Colonic mucosa (tissue), 4 donors: ENCODE results near the gene UNC5C. TPM values are rescaled to one million over a fixed set of nuclear protein-coding genes. Genes with fewer than 3 reads are reported as not detected.

Source experiments
- DNase-seq: peaks from one replicate; pipeline ENCODE4 v3.0.0-alpha.2; 2020
- H3K27ac ChIP-seq: fragments of 200-600 bp; one replicate; pipeline ENCODE4 v1.8.0; 2021
- H3K27me3 ChIP-seq: fragments of 200-600 bp; one replicate; pipeline ENCODE4 v1.8.0; 2021
- H3K36me3 ChIP-seq: fragments of 200-600 bp; one replicate; pipeline ENCODE4 v1.8.0; 2021
- H3K4me1 ChIP-seq: fragments of 200-600 bp; one replicate; pipeline ENCODE4 v1.8.0; 2021; ENCODE audit warnings: mild to moderate bottlenecking
- H3K4me3 ChIP-seq: fragments of 200-600 bp; one replicate; pipeline ENCODE4 v1.8.0; 2021
- H3K9ac ChIP-seq, 2 donors: one replicate each; pipeline ENCODE4 v1.7.0; 2013; ENCODE audit warnings: control low read depth in 2 of 2, low read depth in 2 of 2, low read length in 2 of 2
- H3K9me3 ChIP-seq: fragments of 200-600 bp; one replicate; pipeline ENCODE4 v1.8.0; 2021
- CTCF ChIP-seq: fragments of 200-600 bp; IDR thresholded peaks from one replicate; pipeline ENCODE4 v1.8.0; 2022; ENCODE audit warnings: antibody characterized with exemption, mild to moderate bottlenecking
- intact Hi-C: fragments of 100-400 bp; cut with DNase I; formaldehyde crosslinking; loops from one replicate; pipeline ENCODE4 v1.14.1; 2022
- total RNA-seq, 2 donors: library from RNA; stranded (reverse); fragmentation: NEBNext Ultra II Directional in 1 of 2; extraction: Animal tissue kit (Norgen Biotek cat#: 25700) in 1 of 2; gene quantifications; one replicate each; pipeline ENCODE4 v1.2.1, GENCODE V29; 2021
- donor health status: healthy.
- donor health status: DM: no; HTN: no; CAD: no.
- donor health status: DM: no; HTN: no; CAD: no.

UNC5C gene
- total RNA-seq, 2 donors from 2014 or later: 3.9 to 4.2 TPM

- no peaks in the 10 kb centered on the region for H3K27me3 ChIP-seq
- H3K4me1 ChIP-seq: no peaks in the 10 kb centered on the region
- TF ChIP-seq CTCF: no peak
- no peaks in the 10 kb centered on the region for H3K36me3 ChIP-seq
- intact Hi-C loops: no loop called here
- no peak for DNase-seq
- H3K9ac ChIP-seq: no peak overlapping the region
- H3K27ac ChIP-seq: no peak overlapping the region
- no peaks in the 10 kb centered on the region for H3K9me3 ChIP-seq
- no peak overlapping the region for H3K4me3 ChIP-seq
Observed at GRCh38 chr4:95426455-95426854, 122.3 kb downstream of the UNC5C start.

- H3K4me3 ChIP-seq: no peak overlapping the region
- no peak for TF ChIP-seq CTCF
- H3K27ac ChIP-seq: no peak overlapping the region
- H3K9ac ChIP-seq: no peak overlapping the region
- no peaks in the 10 kb centered on the region for H3K9me3 ChIP-seq
- intact Hi-C loops: no loop called here
- no peaks in the 10 kb centered on the region for H3K4me1 ChIP-seq
- no peak for DNase-seq
- no peaks in the 10 kb centered on the region for H3K27me3 ChIP-seq
- no peaks in the 10 kb centered on the region for H3K36me3 ChIP-seq
Observed at GRCh38 chr4:95422436-95422835, 126.3 kb downstream of the UNC5C start.

GRCh38 chr4:95421869-95422268, 126.9 kb downstream of the UNC5C start:
- no peak for TF ChIP-seq CTCF

GRCh38 chr4:95417531-95417930, 131.2 kb downstream of the UNC5C start:
- Histone ChIP-seq H3K27me3 (no peaks in the 10 kb centered on the region), H3K4me3 (no peak overlapping the region), H3K36me3 (no peaks in the 10 kb centered on the region), H3K9ac (no peak overlapping the region), H3K4me1 (no peaks in the 10 kb centered on the region), H3K27ac (no peak overlapping the region), H3K9me3 (no peaks in the 10 kb centered on the region)
- intact Hi-C loops: no loop called here
- DNase-seq: no peak
- no peak for TF ChIP-seq CTCF

More at GRCh38 chr4:95421869-95422268, 126.9 kb downstream of the UNC5C start:
- Histone ChIP-seq H3K27me3 (no peaks in the 10 kb centered on the region), H3K27ac (no peak overlapping the region), H3K9me3 (no peaks in the 10 kb centered on the region), H3K4me1 (no peaks in the 10 kb centered on the region), H3K36me3 (no peaks in the 10 kb centered on the region), H3K4me3 (no peak overlapping the region), H3K9ac (no peak overlapping the region)
- intact Hi-C loops: no loop called here
- no peak for DNase-seq

- Histone ChIP-seq H3K9ac (no peak overlapping the region), H3K36me3 (no peaks in the 10 kb centered on the region), H3K27me3 (no peaks in the 10 kb centered on the region), H3K4me3 (no peak overlapping the region), H3K9me3 (no peaks in the 10 kb centered on the region), H3K27ac (no peak overlapping the region), H3K4me1 (no peaks in the 10 kb centered on the region)
- no peak for DNase-seq
- intact Hi-C loops: no loop called here
- TF ChIP-seq CTCF: no peak
Observed at GRCh38 chr4:95415346-95415771, 133.4 kb downstream of the UNC5C start.
